A204.1 (cell line): Measurements from ENCODE around the gene EMB.
"Not testable (repeated sequence)": the region's sequence is repeated elsewhere in the genome, so short reads cannot be mapped to it uniquely, and the experiment has no call there.

ENCODE experiments used
- FAIRE-seq: peaks from 2 replicates; lab custom pipeline; 2012; peaks lifted over from hg19 to GRCh38; lab: Jason Lieb, UNC

Gene EMB

DNA sequence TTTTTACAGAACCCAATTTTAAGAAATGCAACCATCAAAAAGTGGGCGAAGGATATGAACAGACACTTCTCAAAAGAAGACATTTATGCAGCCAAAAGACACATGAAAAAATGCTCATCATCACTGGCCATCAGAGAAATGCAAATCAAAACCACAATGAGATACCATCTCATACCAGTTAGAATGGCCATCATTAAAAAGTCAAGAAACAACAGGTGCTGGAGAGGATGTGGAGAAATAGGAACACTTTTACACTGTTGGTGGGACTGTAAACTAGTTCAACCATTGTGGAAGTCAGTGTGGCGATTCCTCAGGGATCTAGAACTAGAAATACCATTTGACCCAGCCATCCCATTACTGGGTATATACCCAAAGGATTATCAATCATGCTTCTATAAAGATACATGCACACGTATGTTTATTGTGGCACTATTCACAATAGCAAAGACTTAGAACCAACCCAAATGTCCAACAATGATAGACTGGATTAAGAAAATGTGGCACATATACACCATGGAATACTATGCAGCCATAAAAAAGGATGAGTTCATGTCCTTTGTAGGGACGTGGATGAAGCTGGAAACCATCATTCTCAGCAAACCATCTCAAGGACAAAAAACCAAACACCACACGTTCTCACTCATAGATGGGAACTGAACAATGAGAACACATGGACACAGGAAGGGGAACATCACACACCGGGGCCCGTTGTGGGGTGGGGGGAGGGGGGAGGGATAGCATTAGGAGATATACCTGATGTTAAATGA lies 19.7 kb downstream of the EMB start:
- FAIRE-seq = not testable (repeated sequence)

DNA sequence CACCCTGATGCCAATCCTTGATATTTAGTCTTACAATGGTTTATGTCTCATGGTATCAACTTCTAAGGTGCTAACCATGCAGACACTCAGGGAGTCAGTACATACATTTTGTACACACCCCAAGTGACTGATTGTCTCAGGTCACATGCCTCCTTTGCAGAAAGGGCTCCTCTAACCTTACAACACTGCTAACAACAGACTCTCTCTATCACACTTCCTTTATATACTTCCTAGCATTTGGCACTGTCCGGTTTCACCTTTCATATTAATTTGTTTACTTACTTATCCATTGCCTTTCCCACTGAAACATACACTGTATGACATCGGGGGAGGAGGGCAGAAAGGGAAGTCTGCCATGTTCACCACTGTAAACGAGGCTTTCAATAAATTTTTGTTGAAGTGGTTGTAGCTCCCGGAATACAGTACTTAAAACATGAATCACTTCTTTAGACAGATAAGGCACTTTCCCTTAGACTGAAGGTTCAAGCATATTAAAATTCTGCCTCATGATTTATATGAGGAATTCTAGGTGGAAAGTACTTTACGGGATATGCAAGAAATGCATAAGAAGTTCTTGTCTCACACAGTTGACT lies 20.6 kb downstream of the EMB start:
- FAIRE-seq = no peak

DNA sequence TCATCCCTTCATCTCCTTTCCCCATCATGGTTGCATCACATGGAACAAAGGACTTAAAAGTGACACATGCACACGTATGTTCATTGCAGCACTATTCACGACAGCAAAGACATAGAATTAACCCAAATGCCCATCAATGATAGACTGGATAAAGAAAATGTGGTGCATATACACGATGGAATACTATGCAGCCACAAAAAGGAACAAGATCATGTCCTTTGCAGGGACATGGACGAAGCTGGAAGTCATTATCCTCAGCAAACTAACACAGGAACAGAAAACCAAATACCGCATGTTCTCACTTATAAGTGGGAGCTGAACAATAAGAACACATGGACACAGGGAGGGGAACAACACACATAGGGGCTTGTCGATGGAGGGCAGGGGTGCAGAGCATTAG lies 21.4 kb downstream of the EMB start:
- FAIRE-seq = not testable (repeated sequence)

DNA sequence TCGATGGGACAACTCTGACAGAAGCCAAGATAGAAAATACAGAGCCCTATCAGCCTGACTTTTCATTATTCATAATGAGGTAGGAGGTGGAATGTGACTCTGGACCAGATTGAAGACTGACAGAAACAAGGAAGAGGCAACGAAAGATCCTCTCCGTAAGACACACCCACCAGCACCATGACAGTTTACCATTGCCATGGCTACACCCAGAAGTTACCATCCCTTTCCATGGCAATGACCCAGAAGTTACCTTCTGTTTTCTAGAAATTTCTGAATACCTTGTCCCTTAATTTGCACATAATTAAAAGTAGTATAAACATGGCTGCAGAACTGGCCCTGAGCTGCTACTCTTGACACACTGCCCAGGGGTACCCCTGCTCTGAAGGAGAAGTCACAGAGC lies 24.5 kb downstream of the EMB start:
- FAIRE-seq = not testable (repeated sequence)

DNA sequence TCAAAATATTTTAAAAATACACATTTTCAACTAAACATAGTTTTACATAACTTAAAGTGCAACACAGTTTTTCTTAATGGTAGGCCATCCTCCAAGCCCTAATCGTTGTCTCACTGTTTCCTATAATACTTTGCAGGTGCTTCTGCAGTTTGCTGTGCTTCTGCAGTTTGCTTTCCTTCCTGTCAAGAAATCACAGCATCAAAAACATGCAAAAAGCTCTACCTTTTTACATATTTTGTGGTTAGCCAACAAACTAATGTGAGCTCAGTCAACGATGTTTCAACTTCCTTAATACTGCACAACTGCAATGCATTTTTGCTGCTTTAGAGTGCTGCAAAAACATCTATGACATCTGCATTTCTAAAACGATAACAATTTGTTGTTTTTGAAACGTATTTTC lies 25.2 kb downstream of the EMB start:
- FAIRE-seq = no peak

DNA sequence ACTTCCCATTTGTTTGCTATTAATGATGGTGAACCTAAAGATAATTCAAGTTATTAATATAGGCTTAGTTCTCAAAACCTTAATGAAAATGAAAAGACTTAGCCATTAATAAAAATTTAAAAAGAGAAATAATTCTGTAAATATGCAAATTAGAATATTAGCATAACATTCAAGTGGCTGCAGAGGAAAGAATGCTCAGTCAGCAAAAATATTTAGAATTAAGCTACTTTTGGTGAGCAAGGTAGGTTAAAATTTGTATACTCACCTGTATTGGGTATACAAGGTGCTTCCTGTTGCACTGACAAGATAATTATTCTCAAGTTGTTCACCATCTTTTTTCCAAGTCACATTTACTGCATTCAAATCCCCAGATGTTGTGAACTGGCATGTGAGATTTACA lies 30.2 kb downstream of the EMB start:
- peak; percentile 71 for FAIRE-seq

DNA sequence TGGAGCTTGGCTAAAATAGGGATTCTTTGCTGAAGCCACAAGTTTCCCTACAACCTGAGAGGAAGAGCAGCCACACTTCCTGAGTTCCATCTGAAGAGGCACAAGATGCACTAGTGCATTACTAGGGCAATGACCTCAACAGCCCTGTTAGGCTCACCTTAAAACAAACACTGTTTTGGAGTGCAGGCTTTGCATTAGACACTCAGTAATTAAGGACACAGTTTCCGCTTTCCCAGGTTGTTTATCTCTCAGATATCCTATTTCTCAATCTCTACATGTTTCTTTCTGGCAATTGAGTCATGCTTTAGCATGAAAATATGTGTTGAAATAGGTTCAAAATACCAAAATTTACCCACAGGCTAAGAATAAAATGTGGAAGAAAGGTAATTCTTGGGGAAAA lies 34.2 kb downstream of the EMB start:
- FAIRE-seq = no peak

DNA sequence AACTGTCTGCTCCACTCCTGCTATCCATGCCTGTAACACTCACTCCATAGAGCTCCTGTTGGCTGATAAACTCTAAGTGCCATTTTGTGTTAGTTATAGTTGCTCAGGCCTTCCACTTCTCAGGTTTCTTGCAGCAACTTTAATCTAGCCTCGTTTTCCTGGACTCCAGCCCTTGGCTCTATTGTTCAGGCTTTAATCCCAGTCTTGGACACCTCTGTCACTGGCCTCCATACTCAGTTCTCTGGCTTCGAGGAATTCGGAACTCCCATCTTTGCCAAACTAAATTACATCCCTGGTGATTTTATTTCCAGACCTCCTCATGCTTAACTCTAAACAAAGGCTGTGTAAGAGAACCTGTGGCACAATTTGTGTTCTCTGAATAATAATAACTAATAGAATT lies 39.8 kb downstream of the EMB start:
- FAIRE-seq = no peak

DNA sequence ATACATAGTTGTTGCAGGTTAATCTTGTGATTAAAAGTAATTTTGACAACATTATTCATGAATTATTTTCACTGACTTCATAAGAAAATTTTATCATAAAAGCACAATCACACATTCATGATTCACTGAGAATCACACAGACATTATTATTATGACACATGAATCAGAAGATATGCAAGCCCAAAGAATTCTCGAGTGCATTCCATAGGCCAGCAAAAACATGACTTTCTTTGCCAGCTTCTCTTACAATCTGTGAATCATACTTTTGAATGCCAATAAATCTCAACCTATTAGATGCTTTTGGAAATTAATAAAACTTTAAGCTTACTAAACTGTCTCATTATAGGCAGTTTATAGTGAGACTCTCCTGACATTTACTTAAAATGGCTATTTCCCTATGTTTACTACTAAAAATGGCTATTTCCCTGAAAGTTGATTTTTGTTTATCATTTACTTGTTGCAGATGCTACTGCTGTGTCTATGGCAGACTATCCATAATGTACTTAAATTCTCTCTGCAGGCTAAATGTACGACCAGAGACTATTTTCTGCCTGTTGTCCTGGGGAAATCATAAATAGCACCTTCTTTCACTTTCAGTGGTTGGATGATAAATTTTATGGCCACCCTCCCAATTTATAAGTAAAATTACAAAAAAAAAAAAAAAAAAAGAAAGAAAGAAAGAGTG lies 47.0 kb downstream of the EMB start:
- FAIRE-seq = not testable (repeated sequence)

DNA sequence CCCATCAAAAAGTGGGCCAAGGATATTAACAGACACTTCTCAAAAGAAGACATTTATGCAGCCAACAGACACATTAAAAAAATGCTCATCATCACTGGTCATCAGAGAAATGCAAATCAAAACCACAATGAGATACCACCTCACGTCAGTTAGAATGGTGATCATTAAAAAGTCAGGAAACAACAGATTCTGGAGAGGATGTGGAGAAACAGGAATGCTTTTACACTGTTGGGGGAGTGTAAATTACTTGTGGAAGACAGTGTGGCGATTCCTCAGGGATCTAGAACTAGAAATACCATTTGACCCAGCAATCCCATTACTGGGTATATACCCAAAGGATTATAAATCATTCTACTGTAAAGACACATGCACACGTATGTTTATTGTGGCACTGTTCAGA lies 48.8 kb downstream of the EMB start:
- not testable (repeated sequence) for FAIRE-seq

DNA sequence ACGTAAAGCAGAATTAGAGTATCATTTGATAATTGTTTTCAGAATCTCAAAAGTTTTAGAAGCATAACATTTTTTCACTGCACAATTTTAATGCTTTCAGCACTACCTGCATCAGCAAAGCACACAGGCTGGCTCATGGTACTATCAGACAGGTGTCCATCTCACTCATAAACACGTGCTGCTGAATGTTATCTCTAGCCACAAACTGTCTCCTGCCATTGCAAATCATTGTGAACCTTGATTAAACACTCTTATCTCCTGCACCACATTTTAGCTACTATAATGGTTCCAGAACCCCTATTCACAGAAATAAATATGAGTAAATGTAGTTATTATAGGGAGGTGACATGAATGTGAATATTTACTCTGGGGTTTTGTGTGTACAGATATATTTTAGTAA lies 56.7 kb downstream of the EMB start:
- not testable (repeated sequence) for FAIRE-seq

DNA sequence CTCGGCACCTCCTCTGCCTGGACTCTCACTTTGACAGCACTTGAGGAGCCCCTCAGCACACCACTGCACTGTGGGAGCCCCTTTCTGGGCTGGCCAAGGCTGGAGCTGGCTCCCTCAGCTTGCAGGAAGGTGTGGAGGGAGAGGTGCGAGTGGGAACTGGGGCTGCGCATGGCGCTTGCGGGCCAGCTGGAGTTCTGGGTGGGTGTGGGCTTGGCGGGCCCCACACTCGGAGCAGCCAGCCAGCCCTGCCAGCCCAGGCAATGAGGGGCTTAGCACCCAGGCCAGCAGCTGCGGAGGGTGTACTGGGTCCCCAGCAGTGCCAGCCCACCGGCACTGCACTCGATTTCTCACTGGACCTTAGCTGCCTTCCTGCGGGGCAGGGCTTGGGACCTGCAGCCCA lies 64.4 kb downstream of the EMB start:
- FAIRE-seq = not testable (repeated sequence)

DNA sequence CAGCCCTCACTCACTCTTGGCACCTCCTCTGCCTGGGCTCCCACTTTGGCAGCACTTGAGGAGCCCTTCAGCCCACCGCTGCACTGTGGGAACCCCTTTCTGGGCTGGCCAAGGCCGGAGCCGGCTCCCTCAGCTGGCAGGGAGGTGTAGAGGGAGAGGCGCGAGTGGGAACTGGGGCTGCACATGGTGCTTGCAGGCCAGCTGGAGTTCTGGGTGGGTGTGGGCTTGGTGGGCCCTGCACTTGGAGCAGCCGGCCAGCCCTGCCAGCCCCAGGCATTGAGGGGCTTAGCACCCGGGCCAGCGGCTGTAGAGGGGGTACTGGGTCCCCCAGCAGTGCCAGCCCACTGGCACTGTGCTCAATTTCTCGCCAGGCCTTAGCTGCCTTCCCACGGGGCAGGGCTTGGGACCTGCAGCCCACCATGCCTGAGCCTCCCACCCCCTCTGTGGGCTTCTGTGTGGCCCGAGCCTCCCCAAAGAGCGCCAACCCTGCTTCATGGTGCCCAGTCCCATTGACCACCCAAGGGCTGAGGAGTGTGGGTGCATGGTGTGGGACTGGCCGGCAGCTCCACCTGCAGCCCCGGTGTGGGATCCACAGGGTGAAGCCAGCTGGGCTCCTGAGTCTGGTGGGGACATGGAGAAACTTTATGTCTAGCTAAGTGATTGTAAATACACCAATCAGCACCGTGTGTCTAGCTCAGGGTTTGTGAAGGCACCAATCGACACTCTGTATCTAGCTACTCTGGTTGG lies 71.6 kb downstream of the EMB start:
- FAIRE-seq = not testable (repeated sequence)

DNA sequence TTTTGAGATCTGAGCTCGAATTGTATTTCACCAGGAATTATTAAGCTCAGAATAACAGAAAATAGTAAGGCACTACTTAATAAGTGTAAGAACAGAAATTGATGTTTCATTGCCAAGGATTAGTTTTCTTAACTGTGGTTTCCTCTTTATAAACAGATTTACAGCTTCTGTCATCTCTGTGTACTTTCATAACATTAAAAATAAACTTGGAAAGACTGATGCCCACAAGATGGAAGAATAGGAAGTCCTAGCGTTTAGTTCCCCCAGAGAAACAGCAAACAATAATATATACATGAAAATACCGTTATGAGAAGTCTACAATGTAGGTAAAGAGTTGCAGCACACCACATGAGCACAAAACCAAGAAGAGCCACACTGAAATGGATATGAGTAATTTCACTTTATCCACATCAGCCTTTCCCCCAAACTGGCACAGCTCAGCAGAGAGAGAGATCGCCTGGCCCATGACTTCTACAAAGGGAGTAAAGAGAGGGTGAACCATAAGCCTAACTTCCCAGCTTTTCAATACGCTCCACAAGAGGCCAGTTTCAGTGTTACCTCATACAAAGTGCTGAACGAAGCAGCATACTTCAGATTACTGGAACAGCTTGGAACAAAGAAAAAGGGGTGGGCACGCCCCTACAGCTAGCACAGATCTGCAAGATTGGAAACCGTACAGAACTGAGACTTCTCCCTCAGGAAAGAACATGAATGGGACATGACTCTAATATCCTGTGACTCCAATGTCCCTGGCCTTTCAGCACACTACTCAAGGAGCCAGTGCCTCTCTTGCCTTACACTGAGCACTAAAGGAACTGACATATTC lies 75.4 kb downstream of the EMB start:
- FAIRE-seq = no peak

DNA sequence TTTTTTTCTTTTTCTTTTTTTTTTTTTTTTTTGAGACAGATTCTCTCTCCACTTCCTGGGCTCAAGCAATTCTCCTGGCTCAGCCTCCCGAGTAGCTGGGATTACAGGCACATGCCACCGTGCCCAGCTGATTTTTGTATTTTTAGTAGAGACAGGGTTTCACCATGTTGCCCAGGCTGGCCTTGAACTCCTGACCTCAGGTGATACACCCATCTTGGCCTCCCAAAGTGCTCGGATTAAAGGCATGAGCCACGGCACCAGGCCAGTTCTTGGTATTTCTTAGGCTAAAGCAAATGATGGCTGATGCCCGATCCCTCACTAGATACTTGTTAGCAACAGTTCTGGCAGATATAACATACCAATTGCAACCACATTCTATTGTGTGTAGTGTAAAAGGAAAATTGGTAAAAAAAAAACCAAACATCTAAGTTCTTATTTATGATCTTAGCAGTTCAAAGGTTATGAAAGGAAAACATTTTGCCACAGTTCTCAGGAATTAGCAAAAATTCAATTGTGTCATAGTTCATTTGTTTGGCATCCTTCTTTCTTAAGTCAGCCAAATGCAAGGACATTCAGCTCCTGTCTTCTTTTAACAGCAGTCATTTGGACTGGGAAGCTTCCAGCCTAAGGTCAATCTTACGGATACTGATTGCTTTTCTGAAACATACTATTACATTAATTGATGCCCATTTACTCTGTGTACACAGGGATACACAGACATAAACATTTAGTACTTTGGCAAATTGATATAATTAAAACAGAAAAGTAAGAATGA lies 76.4 kb downstream of the EMB start:
- not testable (repeated sequence) for FAIRE-seq

DNA sequence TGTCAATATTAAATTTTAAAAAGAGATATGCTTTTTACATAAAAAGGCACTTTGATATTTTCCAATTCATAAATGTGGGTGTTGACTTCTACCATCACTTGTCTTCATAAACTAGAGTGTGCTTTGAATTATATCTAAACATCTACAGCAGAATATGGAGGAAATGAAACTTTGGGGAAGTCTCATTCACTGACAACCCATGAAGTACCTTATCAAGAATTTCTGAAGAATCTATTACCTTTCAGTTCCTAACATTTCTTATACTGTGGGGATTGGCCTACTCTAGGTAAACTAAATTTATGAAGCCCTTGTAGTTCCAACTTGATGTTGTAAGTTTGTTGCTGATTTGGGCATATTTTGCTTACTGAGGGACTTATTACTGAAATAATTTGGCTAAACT lies 81.9 kb downstream of the EMB start:
- no peak for FAIRE-seq

DNA sequence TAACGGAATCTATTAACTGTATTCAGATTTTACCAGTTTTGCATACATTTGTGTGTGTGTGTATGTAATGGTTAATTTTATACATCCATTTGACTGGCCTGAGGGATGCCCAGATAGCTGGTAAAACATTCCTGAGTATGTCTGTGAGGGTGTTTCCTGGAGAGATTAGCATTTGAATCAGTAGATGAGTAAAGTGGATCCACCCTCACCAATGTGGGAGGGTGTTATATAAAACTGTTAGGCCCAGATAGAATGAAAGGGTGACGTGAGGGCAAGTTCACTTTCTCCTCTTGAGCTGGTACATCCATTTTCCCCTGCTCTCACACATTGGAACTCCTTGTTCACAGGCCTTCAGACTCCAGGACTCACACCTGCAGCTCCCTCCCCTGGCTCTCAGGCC lies 88.7 kb downstream of the EMB start:
- FAIRE-seq = no peak
